22Rv1 (cell line): ENCODE data around the gene PCDHGA6.
"Not testable (repeated sequence)": the region's sequence is repeated elsewhere in the genome, so short reads cannot be mapped to it uniquely, and the experiment has no call there.

Experiments used
- H3K27ac ChIP-seq: fragments of 450-650 bp; 2 replicates; pipeline ENCODE4 v1.5.1; 2017
- ZFX ChIP-seq: fragments of 450-650 bp; IDR thresholded peaks from 2 replicates; pipeline ENCODE4 v1.6.1; 2017; ENCODE audit warnings: antibody characterized with exemption, borderline replicate concordance
- TF ChIP-seq, protein P1 (sequence below): fragments of 450-650 bp; IDR thresholded peaks from 2 replicates; pipeline ENCODE4 v1.5.1; 2017; ENCODE audit warnings: mild to moderate bottlenecking

Gene PCDHGA6

DNA sequence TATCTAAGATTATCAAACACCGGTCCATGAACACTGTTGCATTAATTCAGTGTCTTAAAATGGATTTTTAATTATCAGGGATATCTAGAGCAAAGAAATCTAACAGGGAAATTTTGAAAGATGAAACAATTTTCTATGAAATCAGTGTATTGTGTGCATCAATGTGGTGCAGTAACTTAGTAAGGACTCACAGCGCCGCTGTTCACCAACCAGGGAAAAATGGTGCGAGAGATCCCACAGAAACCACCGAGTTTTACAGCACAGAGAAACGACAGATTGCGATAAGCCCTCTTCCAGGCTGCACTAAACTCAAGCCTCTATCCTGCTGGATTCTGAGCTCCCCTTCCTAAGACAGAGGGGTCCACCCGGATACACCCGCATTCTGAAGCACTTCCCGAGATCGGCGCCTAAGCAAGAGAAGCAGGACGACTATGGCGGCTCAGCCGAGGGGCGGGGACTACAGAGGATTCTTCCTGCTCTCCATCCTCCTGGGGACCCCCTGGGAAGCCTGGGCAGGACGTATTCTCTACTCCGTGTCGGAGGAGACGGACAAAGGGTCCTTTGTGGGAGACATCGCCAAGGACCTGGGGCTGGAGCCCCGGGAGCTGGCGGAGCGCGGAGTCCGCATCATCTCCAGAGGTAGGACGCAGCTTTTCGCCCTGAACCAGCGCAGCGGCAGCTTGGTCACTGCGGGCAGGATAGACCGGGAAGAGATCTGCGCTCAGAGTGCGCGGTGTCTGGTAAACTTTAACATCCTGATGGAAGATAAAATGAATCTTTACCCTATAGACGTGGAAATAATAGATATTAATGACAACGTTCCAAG, 9.0 kb downstream of the PCDHGA6 start, which contains the start of gene PCDHGA7:
Gene PCDHGA7 (plus strand): TSS at position 274 of the 826 bp plus-strand sequence. CDS start 158 bp downstream, at position 432.
- H3K27ac ChIP-seq = no peak within 1 kb of the TSS
- TF ChIP-seq, protein P1, sequence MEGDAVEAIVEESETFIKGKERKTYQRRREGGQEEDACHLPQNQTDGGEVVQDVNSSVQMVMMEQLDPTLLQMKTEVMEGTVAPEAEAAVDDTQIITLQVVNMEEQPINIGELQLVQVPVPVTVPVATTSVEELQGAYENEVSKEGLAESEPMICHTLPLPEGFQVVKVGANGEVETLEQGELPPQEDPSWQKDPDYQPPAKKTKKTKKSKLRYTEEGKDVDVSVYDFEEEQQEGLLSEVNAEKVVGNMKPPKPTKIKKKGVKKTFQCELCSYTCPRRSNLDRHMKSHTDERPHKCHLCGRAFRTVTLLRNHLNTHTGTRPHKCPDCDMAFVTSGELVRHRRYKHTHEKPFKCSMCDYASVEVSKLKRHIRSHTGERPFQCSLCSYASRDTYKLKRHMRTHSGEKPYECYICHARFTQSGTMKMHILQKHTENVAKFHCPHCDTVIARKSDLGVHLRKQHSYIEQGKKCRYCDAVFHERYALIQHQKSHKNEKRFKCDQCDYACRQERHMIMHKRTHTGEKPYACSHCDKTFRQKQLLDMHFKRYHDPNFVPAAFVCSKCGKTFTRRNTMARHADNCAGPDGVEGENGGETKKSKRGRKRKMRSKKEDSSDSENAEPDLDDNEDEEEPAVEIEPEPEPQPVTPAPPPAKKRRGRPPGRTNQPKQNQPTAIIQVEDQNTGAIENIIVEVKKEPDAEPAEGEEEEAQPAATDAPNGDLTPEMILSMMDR = peak; percentile 72
- no peak for TF ChIP-seq ZFX

DNA sequence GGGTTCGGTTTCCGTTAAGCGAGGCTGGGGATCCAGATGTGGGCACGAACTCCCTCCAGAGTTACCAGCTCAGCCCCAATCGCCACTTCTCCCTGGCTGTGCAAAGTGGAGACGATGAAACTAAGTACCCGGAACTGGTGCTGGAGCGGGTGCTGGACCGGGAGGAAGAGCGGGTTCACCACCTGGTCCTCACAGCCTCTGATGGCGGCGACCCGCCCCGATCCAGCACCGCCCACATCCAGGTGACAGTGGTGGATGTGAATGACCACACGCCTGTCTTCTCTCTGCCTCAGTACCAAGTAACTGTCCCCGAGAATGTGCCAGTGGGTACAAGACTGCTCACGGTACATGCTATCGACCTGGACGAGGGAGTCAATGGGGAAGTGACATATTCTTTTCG, 9.7 kb downstream of the PCDHGA6 start:
- no peak overlapping the region for H3K27ac ChIP-seq
- no peak for TF ChIP-seq ZFX
- TF ChIP-seq, protein P1 = no peak

DNA sequence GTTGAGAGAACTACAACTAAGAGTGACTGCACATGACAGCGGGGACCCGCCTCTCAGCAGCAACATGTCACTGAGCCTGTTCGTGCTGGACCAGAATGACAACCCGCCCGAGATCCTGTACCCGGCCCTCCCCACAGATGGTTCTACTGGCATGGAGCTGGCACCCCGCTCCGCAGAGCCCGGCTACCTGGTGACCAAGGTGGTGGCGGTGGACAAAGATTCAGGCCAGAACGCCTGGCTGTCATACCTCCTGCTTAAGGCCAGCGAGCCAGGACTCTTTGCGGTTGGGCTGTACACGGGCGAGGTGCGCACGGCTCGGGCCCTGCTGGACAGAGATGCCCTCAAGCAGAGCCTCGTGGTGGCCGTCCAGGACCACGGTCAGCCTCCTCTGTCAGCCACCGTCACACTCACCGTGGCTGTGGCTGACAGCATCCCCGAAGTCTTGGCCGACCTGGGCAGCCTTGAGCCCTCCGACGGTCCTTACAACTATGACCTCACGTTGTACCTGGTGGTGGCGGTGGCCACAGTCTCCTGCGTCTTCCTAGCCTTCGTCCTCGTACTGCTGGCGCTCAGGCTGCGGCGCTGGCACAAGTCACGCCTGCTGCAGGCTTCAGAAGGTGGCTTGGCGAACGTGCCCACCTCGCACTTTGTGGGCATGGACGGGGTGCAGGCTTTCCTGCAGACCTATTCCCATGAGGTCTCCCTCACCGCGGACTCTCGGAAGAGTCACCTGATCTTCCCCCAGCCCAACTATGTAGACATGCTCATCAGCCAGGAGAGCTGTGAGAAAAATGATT, 11.0 kb downstream of the PCDHGA6 start:
- H3K27ac ChIP-seq = no peak overlapping the region
- TF ChIP-seq, protein P1 = no peak
- no peak for TF ChIP-seq ZFX

DNA sequence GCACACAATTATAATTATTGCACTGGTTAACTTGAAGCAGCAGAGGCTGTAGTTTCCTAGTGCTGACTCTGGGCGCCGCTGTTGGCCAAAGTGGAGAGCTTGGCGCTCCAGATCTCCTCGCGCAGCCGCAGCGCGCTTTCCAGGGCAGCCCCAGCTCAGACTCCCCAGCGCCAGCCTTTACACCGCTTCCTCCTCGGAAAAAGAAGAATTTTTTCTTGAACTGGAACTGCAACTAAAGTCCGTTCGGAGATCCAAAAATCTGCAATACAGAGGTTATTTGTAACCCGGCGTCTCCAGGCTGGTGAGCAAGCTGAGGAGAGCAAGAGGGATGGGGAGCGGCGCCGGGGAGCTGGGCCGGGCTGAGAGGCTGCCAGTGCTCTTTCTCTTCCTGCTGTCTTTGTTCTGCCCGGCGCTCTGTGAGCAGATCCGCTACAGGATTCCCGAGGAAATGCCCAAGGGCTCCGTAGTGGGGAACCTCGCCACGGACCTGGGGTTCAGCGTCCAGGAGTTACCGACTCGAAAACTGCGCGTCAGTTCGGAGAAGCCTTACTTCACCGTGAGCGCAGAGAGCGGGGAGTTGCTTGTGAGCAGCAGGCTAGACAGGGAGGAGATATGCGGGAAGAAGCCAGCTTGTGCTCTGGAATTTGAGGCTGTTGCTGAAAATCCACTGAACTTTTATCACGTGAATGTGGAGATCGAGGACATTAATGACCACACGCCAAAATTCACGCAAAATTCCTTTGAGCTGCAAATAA, 14.0 kb downstream of the PCDHGA6 start, which contains the start of gene PCDHGB4:
Gene PCDHGB4 (plus strand): TSS at position 142 of the 755 bp plus-strand sequence. CDS start 187 bp downstream, at position 329.
- not testable (repeated sequence) for H3K27ac ChIP-seq
- TF ChIP-seq, protein P1 = peak; percentile 71

DNA sequence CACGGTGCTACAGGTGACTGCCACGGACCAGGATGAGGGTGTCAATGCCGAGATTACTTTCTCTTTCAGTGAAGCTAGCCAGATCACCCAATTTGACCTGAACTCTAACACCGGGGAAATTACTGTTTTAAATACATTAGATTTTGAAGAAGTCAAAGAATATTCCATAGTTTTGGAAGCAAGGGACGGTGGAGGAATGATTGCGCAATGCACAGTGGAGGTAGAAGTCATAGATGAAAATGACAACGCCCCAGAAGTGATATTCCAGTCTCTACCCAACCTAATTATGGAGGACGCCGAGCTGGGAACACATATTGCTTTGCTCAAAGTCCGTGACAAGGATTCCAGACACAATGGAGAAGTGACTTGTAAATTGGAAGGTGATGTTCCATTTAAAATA, 15.0 kb downstream of the PCDHGA6 start:
- no peak for TF ChIP-seq ZFX
- TF ChIP-seq, protein P1 = no peak
- no peak overlapping the region for H3K27ac ChIP-seq

DNA sequence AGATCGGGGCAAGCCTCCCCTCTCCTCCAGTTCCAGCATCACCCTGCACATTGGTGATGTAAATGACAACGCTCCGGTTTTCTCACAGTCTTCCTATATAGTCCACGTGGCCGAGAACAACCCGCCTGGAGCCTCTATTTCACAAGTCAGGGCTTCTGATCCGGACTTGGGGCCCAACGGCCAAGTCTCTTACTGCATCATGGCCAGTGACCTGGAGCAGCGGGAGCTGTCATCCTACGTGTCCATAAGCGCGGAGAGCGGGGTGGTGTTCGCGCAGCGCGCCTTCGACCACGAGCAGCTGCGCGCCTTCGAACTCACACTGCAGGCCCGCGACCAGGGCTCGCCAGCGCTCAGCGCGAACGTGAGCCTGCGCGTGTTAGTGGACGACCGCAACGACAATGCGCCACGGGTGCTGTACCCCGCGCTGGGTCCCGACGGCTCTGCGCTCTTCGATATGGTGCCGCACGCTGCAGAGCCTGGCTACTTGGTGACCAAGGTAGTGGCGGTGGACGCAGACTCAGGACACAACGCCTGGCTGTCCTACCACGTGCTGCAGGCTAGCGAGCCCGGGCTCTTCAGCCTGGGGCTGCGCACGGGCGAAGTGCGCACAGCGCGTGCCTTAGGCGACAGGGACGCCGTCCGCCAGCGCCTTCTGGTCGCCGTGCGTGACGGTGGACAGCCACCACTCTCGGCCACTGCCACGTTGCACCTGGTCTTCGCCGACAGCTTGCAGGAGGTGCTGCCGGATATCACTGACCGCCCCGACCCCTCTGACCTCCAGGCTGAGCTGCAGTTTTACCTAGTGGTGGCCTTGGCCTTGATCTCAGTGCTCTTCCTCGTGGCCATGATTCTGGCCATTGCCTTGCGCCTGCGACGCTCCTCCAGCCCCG, 15.7 kb downstream of the PCDHGA6 start:
- H3K27ac ChIP-seq = no peak overlapping the region
- TF ChIP-seq, protein P1 = no peak
